Epidermal melanocyte (primary cell): ENCODE results near the gene OLFM2.
"Not testable (repeated sequence)": the region's sequence is repeated elsewhere in the genome, so short reads cannot be mapped to it uniquely, and the experiment has no call there.

Source experiments
- DNase-seq: peaks from one replicate; pipeline ENCODE4 v3.0.0; 2011; ENCODE audit warnings: low spot score; ENCODE audit not compliant: insufficient read length

Gene OLFM2

DNA sequence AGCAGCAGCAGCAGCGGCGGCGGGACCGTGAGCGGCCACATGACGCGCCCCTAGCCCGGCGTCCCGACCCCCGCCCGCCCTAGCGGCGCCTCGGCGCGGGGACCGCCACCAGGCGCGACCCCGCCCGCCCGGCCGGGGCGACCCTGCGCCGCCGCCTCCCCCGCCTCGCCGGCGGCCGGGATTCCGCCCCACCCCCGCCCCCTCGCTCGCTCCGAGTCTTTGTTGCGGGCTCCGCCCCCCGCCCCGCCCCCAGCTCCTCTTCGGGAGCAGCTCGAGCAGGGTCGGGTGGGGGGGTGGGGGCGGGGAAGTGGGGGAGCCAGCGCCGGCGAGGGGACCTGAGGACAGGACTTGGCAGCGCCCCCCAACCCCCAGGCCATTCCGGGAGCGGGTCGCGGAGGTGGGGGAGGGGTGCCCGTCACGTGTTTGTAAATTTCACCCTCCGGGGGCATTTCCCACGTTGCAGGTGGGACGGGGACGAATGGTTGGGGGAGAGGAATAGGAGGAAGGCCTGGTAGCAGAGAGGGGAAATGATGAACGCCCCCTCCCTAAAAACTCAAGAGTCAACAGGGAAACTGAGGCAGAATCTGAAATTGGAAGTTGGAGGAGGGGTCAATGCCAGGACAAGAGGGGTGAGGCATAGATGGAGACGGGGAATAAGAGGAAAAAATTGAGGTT is at the start of gene OLFM2:
OLFM2 (minus strand) TSS at position 190 of the 675 bp plus-strand sequence; CDS start at position 41, 149 bp downstream.
- no peak for DNase-seq

DNA sequence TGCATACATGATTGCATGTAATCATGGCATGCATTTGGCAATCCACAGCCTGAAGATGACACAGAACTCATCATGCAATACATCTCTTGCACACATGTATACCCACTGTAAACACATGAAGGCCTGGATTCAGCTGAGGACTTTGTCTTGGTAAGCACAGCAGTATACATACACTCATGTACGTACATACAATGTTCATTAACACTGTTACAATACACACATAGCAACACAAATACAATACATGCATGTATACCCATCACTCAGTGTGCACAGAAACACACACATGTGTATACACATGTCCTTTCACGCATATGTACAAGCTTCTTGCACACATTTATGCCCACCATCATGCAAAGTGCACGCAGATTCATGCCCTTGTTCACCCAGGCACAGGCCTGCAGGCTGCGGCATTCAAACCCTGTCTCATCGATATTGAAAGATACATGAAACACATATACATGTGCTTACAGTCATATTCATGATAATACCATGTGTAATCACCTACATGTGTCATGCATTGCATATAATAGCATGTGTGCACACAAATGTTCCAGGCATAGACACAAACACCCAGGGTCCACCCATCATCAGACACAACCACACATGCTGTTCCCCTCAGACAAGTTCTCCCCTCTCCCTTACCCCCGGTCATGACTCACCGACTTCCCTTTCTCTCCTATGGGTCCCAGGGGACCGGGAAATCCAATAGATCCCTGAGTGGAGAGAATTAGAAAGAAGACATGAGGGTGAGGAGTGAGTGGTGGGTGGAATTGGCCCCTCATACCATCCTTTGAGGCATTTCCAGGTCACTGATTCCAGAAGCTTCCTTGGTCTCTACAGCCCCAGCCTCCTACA is 45.3 kb upstream of the OLFM2 start:
- no peak for DNase-seq

DNA sequence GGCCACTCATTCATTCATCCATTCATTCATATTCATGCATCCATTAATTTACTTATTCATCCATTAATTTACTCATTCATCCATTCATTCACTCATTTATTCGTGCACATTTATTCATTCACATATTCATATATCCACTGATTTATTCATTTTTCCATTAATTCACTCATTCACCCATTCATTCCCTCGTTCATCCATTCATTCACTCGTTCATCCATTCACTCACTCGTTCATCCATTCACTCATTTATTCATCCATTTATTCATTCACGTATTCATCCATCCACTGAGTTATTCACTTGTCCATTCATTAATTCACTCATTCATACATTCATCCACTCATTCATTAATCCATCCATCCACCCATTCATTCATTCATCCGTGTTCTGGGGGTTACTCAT is 35.8 kb upstream of the OLFM2 start:
- no peak for DNase-seq

DNA sequence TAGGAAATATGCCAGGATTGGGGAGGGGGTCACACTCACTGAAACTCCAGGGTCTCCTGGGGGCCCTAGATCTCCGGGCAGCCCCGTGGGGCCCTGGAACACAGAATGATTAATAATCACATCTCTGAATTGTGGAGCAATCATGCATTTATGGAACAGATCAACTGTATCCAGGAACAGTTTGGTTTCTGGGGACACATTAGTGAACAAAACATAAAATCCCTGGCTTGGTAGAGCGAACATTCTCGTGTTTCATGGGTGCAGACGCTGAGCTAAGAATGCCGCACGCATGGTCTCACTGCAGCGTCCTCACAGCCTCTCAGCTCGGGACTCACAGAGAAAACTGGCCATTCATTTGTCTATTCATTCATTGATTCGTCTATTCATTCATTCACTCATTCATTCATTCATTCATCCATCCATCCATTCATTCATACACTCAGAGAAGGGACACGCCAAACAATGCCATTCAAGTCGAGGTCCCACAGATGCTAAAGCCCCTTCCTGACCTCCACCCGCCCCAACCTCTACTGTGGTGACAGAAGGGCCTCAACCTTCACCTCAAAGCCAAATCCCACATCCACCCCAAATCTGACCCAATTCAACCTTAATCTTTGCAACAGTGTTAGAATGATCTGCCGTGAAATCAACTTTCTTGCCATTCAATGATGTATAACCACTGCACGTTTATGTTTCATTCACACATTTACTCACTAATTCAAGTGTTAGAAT is 35.0 kb upstream of the OLFM2 start:
- DNase-seq: no peak

DNA sequence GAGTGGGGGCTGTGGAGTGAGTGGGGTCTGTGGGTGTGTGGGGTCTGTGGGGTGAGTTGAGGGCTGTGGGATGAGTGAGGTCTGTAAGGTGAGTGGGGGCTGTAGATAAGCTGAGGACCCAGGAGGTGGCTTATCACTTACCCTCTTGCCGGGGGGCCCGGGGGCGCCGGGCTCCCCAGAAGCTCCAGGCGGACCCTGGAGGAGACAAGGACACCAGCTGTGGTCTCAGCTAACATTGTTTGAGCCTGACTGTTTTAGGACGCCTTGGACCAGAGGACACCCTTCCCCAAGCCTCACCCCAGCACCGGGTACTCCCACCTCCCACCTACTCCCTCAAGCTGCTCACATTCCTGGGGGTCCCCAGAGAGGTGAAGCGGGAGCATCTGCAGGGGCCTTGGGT is 34.2 kb upstream of the OLFM2 start:
- no peak for DNase-seq

DNA sequence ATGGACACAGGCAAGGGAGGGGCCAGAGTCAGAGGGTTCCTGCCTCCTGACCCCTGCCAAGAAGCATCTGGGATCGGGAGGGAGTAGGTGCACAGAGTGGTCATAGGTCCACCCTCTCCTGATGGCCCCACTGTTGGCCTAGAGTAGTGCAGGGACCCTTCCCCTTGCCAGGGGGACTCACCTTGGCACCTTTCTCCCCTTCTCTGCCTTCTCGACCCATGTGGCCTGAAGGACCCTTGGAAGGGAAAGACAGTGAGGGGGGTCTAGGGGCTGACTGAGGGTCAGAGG is 33.3 kb upstream of the OLFM2 start:
- no peak for DNase-seq

DNA sequence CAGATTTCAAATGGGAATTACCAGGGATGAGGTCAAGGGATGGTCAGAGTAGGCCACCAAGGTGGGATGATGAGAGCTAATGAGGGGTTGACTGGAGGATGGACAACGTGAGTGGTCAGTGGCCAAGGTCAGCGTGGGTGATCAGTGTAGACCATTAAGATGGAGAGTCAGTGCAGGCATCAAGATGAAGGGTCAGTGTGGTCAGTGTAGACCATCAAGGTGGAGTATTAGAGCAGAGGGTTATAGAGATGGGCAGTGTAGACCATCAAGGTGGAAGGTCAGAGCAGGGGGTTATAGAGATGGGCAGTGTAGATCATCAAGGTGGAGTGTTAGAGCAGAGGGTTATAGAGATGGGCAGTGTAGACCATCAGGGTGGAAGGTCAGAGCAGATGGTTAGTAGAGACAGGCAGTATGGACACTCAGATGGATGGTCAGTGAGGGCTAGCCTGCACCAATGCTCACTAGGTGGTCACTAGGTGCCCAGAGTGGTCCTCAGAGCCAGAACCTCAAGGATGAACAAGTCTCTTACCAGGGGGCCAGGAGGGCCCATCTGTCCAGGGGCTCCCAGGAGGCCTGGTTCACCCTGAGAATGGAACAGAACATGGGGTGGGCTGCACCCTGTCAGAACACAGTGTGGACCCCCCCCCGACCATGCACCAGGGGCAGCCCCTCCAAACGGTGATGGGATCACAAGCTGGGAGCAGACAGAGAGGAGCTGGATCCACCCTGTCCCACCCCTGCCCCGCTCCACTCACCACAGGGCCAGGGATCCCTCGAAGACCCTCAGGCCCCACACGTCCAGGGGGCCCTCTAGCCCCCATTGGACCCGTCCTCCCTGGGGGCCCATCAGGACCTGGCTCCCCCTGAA is 32.7 kb upstream of the OLFM2 start:
- DNase-seq: no peak

DNA sequence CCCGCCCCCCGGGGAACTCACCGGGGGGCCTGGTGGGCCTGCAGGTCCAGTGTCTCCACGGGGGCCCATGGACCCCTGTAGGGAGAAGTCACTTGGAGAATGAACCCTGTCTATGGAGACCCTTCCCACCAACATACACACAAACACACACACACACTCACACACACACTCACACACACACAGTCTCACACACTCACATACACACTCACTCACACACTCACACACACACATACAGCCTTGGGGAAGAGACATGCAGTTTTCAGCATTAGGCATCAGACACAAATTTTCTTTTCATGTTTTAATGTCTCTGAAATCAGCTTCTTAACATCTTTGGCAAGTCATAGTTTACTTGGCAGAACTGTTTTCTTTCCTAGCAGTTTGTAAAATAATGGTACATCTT is 31.0 kb upstream of the OLFM2 start:
- no peak for DNase-seq

DNA sequence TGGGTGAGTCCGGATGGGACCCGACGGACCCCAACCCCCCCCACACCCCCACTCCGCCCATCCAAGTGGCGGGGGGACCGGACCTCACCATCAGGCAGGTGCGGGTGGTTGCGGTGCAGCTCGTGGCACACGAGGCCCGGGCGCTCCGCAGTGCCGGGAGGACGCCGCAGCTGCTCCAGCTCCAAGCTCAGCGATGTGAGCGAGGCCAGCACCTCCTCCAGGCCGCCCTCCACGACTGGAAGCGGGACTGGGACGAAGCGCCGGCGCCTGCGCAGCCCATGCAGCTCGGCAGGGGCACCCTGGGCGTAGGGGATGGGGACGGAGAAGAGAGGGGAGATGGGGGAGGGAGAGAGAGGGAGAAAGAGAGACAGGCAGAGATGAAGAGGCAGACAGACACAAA is 30.1 kb upstream of the OLFM2 start:
- no peak for DNase-seq

DNA sequence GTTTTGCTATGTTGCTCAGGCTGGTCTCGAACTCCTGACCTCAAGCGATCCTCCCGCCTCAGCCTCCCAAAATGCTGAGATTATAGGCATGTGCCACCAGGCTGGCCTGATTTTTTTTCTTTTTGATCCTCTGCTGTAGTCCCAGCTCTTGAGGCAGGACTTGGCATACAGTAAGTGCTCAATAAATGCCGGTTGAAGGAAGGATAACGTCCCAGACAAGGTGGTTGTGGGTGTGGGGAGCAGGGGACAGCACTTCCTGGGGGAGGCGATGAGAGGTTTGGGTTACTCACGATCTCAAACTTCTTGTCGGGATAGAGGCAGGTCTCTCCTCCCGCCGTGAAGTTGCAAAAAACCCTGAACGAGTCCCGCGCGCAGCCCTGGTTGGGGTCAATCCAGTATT is 29.7 kb upstream of the OLFM2 start:
- DNase-seq: no peak

DNA sequence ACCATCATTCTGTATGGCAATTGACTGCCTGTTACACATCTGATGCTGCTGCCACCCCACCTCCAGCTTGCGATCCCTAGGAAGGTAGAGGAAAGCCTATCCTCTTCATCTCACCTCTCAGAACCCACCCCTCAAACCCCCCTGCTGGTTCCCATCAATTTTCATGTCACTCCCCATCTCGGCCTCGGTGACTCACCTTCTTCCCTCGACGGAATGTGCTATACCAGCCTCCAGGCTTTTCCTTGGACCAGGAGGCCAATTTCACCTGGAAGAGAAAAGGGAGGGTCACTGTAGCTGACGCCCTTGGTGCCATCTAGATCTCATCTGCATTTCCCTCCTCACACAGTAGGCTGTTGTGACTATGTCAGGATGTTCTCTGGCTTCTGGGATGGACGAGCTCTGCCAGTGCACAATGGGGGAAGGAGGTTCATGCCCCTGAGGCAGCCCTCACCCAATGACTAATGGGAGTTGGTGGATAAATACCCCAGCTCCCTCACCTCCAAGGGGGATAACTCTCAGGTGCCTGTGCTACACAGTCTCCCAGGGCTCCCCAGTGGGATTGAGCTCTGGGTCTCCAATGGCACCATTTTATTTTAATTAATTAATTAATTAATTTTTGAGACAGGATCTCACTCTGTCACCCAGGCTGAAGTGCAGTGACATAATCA is 26.4 kb upstream of the OLFM2 start:
- no peak for DNase-seq

DNA sequence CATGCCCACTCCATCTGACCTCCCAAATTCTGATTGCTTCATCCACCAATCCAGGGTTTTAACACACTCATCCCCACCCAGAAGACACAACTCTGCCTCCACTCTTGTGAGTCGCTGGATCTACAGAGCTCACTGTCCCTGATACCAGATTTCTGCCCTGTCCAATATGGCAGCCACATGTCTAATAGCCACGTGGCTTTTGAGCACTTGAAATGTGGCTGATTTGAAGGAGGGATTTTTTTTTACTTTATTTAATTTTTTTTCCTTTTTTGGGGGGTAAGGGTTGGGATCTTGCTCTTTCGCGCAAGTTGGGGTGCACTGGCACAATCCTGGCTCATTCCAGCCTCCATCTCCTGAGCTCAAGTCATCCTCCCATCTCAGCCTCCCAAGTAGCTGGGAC is 24.8 kb upstream of the OLFM2 start:
- no peak for DNase-seq

DNA sequence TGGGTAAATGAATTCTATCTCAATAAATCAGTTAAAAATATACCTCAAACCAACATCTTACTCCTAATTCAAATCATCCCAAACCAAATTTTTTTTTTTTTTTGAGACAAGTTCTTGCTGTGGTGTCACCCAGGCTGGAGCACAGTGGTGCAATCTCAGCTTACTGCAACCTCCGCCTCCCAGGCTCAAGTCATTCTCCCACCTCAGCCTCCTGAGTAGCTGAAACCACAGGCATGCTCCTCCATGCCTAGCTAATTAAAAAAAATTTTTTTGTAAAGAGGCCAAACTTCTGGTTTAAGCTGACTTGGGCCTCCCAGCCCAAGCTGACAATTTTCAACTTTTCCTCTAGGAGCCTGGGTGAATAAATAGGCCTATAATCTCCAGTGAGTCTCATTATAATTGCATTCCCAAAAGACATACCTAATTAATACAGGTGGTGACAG is 22.1 kb upstream of the OLFM2 start:
- DNase-seq: peak; percentile 69

DNA sequence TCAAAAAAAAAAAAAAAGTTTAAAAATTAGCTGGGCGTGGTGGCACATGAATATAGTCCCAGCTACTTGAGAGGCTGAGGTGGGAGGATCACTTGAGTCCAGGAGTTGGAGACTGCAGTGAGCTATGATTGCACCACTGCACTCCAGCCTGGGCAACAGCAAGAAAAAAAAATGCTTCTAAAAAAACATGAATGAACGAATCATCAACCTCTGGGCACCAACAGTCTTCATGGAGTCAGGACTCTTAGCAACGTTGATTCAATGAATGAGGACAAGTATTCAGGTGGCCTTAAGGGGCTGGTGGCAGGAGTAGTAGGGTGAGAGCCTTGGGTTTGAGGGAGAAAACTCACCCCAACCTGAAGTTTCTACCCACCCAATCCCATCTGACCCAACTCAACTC is 20.6 kb upstream of the OLFM2 start:
- no peak for DNase-seq

DNA sequence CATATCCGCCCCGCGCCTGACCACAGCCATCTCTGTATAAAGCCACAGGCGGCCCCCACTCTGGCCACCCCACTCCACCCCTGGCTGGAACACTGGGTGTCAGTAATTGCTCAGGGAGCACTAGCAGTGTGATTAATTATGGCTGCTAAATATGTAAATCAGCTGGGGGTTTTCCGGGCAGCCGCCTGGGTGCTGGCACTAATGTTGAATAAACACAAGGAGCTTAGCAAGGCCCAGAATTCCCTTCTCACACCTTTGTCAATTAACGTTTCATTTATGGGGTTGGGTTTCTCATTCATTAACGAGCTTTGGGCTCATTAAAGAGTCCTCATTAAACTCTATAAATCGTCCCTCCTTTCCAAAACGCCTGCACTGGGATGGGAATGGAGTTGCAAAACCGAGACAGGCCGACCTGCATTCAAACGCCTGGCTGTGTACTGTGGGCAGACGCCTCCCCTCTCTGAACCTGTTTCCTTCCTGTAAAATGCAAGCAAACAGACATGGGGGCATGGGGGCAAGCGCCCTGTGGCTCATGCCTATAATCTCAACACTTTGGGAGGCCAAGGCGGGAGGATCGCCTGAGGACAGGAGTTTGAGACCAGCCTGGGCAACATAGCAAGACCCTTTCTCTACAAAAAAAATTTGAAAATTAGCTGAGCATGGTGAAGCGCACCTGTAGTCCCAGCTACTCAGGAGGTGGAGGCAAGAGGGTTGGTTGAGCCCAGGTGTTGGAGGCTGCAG is 17.7 kb upstream of the OLFM2 start:
- no peak for DNase-seq

DNA sequence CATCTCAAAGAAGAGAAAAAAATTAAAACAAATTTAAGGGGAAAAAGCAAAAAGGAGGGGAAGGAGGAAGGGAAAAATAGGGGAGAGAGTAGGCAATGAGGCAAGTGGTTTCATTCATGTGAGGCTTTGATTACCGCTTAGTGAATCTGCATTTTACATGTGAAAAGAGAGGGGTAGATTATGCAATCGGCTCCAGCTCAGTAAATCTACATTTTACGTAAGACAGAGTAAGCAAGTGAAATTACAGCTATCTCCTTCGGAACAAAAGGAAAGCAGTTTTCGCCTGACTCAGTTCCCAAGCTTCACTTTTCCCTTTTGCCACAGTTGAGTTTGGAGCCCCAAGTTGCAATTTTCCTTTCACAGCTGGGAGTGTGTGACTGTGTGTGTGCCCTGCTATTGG is 16.0 kb upstream of the OLFM2 start:
- DNase-seq: no peak

DNA sequence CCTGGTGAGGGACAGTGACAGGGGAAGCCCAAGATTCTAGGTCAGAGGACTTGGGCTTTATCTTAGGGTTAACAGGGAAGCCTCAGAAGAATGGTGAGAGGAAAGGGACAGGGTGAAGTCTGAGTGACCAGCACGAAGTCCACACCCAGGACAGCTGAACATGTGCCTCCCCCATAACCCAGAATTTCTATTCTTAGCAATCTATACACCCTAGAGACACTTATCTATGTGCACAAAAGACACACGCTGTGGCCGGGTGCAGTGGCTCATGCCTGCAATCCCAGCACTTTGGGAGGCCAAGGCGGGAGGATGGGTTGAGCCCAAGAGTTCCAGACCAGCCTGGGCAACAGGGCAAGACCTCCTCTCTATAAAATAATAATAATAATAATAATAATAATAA is 11.1 kb upstream of the OLFM2 start:
- DNase-seq: no peak

DNA sequence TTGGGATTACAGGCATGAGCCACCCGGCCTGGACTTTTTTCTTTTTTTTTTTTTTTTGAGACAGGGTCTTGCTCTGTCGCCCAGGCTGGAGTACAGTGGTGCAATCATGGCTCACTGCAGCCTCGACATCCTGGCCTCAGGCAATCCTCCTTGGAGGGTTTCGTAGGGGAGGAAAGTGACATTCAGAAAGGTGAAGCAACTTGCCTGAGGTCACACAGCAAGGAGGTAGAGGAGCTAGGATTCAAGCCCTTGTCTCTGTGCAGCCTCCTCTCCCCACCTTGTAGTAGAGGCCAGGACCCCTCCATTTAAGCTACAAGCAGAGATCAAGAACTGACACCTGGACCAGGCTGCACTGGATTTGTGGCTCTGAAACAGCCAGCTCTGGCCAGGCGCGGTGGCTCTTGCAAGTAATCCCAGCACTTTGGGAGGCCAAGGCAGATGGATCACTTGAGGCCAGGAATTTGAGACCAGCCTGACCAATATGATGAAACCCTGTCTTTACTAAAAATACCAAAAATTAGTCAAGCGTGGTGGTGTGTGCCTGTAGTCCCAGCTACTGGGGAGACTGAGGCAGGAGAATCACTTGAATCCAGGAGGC is 10.3 kb upstream of the OLFM2 start:
- DNase-seq: not testable (repeated sequence)

DNA sequence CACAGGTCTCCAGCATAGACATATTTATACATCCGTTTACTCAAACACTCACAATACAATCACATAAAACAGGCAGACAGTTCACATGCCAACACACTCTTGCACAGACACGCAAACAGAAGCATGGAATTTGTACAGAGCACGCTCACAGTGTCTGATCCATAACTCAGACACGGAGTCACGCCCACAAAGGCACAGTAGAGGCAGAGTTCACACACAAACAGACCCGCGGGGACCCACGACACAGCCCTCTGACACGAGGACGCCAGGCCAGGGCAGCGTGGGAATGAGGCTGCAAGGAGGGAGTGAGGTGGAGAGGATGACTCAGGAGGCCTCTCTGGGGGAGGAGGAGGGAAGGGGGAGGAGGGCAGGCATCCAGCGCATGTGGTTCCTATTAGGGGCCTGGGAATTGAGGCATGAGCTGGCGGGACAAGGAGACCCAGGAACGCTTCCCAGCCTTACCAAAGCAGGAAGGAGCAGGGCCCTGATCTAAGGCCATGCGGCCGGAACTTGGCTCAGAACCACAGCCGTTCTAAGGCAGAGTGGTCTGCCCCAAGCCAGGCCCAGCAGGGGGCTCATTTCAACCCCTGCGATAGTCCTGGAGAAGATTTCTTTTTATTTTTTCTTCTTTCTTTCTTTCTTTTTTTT is 9.1 kb upstream of the OLFM2 start:
- peak; percentile 55 for DNase-seq
